HG03460 (cell line): ENCODE data around the gene HSPBP1.

Source experiments
- ATAC-seq: cut with Tn5 transposase; IDR thresholded peaks from one replicate; pipeline ENCODE4 v1.9.1; 2021; ENCODE audit not compliant: unreplicated experiment

HSPBP1 gene

DNA sequence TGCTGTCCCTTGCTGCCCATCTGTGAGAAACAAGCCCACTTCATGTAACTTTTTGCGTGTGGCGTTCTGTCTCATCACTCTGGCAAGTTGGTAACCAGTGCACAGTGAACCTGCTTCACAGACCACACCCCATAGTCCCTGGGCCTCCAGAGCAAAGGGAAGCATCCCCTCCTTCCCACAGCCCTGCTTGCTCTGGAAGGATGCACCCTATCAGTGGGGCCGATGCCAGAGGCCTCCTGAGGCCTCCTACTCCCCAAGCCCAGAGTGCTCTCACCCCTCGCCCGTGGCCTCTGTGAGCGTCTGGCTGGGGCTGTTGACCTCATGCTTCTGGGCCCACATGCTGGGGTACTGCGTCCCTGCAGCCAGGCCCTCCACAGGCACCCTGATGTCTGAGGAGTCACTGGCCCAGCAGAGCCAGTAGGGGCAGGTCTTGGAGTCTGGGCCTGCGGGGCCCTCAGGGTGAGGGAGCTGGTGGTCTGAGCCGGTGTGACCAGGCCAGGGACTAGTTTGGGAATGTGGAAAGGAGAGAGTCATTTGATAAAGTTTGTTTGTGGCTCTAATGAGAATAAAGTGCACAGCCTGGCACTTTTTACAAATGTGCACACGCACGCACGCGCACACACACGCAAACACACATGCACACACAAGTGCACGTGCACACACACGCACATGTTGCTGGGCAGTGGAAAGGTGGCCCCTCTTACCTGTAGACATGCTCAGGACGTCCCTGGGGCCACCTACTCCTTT is 56.4 kb downstream of the HSPBP1 start:
- ATAC-seq, result no peak

GRCh38 chr19:55220525-55220924 is 59.4 kb downstream of the HSPBP1 start:
- ATAC-seq, result no peak

DNA sequence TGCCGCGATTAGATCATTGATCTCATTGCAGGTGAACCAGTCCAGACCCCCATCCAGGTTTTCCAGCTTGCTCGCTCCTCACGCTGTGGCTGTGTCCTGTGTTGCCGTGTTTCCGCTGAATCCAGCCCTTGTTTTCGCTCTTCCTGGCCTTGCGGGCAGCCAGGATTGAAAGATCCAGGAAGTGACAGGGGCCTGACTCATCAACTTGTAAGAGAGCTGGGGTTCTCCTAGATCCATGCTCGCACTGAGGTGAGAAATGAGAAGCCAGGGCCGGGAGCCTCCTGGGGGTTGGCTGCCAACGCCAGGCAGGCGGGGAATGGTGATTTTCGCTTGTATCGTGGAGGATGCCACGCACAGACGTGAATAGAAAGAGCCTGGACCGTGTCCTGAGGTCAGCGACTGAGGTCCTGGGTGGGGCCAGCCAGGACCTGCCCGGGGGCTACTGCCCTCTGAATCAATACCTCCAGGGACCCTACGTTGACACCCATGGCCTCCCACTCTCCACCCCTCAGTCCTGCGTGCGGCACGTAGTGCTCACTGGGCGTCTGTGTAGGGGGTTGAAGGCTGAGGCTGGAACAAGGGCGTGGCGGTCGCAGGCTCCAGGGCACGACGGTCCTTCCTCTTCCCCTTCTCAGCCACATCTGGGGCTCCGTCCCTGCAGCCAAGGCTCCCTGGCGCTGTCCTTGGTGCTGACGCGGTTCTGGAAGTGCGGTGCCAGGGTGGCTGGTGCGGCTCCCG is 63.3 kb downstream of the HSPBP1 start:
- ATAC-seq, result no peak

DNA sequence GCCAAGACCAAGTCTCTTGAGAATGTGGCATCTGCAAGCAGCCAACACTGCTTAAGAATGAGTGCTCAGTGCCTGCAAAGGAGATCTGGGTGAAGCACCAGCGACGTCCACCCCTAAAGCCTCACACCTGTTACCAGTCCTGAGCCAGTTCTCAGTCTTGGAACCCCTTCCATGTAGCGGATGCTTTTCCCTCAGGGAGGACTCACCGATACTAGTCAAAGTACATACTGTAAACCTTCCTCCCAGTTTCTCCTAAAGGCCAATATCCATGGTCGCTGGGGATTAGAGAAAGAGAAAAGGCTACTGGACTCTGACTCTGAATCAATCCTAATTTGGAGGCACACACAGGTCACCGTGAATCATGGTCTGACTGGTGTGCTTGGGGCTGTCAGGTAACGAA is 66.4 kb downstream of the HSPBP1 start:
- ATAC-seq, result no peak

- no peak for ATAC-seq
These were observed 67.5 kb downstream of the HSPBP1 start for GRCh38 chr19:55212447-55212846.
